HG03196 (cell line): ENCODE measurements around the gene ENDOG.

Source experiments
- ATAC-seq: cut with Tn5 transposase; IDR thresholded peaks from one replicate; pipeline ENCODE4 v1.9.1; 2021; ENCODE audit not compliant: unreplicated experiment

The ENDOG gene

GRCh38 chr9:128798896-128799295, 19.4 kb upstream of the ENDOG start:
- no peak for ATAC-seq

GRCh38 chr9:128800061-128800460, 18.2 kb upstream of the ENDOG start:
- no peak for ATAC-seq

- no peak for ATAC-seq
Measured at GRCh38 chr9:128802482-128802881, 15.8 kb upstream of the ENDOG start.

GRCh38 chr9:128805661-128806060, 12.6 kb upstream of the ENDOG start:
- ATAC-seq: no peak

GRCh38 chr9:128807827-128808226, 10.5 kb upstream of the ENDOG start:
- ATAC-seq: no peak

- no peak for ATAC-seq
Measured at GRCh38 chr9:128808543-128808942, 9.8 kb upstream of the ENDOG start.

- no peak for ATAC-seq
Measured at GRCh38 chr9:128809036-128809599, 9.2 kb upstream of the ENDOG start.

- ATAC-seq: no peak
Measured at GRCh38 chr9:128809831-128810230, 8.5 kb upstream of the ENDOG start.

- no peak for ATAC-seq
Measured at GRCh38 chr9:128810873-128811272, 7.4 kb upstream of the ENDOG start.

- ATAC-seq: peak; percentile 22
Measured at GRCh38 chr9:128818839-128819715, 777 bp downstream of the ENDOG start.

GRCh38 chr9:128819716-128820664, 1.7 kb downstream of the ENDOG start:
- ATAC-seq: no peak

- no peak for ATAC-seq
Measured at GRCh38 chr9:128820665-128821583, 2.6 kb downstream of the ENDOG start.

GRCh38 chr9:128821584-128822406, 3.5 kb downstream of the ENDOG start:
- ATAC-seq: no peak

- ATAC-seq: no peak
Measured at GRCh38 chr9:128822407-128823042, 4.2 kb downstream of the ENDOG start.

GRCh38 chr9:128823362-128823902, 5.1 kb downstream of the ENDOG start:
- no peak for ATAC-seq

- ATAC-seq: no peak
Measured at GRCh38 chr9:128823903-128824406, 5.7 kb downstream of the ENDOG start.

- ATAC-seq: no peak
Measured at GRCh38 chr9:128824911-128825310, 6.6 kb downstream of the ENDOG start.

GRCh38 chr9:128825923-128826700, 7.8 kb downstream of the ENDOG start:
- ATAC-seq: no peak
